Left renal pelvis (tissue), 4 donors: ENCODE data around the gene OLA1. TPM values are rescaled to one million over a fixed set of nuclear protein-coding genes. Genes with fewer than 3 reads are reported as not detected.

Experiments
- DNase-seq, 4 donors: peaks; one replicate each; pipeline ENCODE4 v3.0.0-alpha.2; 2013; ENCODE audit warnings: low read depth in 4 of 4, low spot score in 3 of 4
- polyA plus RNA-seq, 4 donors: library from polyadenylated mRNA; unstranded; fragments of 120-200 nt; gene quantifications; one replicate each; pipeline ENCODE4 v1.2.1, GENCODE V29; 2013; ENCODE audit not compliant: insufficient read length in 4 of 4

OLA1 gene
- polyA plus RNA-seq, 4 donors: 99.6 to 200 (median 161) TPM

DNA sequence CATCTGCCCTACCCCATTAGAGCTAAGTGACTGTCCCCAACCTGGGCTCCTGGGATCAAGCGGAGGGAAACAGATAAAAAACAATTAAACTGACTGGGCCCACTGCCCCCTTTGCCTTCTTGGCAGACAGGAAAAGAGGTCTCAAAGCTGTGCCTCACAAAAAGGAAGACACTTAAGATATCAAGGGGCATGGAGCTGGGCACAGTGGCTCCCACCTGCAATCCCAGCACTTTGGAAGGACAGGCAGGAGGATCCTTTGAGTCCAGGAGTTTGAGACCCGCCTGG is 208.0 kb downstream of the OLA1 start:
- DNase-seq: no peak

DNA sequence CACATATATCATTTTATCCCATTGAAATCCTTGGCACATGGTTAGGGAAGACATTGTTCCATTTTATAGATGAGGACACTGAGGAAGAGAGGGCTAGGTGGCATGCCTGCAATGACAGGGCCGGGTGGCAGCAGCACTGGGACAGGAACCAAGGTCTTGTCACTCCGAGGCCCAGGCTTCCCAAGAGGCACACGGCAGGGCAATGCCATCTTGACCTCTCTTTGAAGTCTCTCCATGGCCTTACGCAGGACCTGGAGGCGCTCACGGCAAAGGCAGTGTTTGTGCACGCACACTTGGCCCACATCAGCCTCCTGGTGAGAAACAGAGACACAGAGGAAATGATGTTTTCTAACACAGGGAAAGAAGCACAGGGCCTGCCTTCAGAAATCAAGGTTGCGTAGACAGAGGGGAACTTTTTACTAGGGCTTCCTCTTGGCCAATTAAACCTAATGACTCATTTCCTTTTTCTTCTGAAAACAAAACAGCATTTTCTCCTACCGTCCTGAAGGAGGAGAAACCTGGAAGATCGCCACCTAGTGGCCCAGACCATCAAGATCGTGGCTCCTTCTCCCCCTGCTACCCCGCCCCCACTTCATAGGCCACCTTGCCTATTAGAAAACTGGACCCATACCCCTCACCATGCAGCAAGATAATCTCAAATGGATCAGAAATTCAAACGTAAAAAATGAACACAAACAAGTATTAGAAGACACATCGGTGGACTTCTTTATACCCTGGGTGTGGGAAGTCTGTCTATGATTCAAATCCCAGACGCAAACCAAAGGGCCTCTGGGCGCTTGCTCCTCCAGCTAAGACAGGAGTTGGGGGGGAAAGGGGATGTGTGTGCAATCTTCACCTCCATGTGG is 208.5 kb downstream of the OLA1 start:
- DNase-seq: peak in 3 of 4 donors; percentile 84 to 87 (median 84)

DNA sequence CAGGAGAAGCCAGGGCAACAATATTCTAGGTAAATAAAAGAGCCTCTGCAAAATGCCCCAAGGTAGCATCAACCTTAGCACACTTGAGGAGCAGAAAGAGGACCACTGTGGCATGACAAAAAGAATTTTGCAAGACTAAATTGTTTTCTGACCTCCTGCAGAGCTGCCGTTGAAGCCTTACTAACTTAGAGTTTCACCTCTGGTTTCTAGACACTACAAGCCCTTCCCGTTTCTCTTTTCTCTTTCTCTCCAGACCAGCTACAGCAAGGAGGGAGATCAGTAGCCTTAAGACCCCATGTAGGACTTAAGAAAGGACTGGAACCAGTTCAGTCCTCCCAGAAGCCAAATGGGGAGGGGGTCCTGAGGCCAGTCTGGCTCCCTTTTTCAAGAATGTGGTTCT is 209.9 kb downstream of the OLA1 start:
- no peak for DNase-seq

DNA sequence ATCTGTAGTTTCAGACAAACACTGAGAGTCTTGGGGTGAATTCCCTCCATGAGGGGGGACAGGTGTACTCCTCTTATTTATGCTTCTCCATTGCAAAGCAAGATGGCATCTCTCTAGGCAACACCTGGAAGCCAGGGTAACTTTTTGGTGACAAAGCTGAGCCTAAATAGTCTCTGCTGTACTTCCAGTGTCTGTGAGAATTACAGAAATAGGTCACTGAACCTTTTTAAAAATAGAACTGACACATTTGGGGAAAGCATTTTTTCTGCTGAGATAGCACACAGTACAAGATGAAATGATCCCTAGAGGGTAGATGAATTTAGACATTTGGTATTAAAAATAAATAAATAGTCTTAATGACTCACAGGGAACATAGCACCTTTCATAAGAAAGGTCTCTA is 211.5 kb downstream of the OLA1 start:
- DNase-seq: no peak

DNA sequence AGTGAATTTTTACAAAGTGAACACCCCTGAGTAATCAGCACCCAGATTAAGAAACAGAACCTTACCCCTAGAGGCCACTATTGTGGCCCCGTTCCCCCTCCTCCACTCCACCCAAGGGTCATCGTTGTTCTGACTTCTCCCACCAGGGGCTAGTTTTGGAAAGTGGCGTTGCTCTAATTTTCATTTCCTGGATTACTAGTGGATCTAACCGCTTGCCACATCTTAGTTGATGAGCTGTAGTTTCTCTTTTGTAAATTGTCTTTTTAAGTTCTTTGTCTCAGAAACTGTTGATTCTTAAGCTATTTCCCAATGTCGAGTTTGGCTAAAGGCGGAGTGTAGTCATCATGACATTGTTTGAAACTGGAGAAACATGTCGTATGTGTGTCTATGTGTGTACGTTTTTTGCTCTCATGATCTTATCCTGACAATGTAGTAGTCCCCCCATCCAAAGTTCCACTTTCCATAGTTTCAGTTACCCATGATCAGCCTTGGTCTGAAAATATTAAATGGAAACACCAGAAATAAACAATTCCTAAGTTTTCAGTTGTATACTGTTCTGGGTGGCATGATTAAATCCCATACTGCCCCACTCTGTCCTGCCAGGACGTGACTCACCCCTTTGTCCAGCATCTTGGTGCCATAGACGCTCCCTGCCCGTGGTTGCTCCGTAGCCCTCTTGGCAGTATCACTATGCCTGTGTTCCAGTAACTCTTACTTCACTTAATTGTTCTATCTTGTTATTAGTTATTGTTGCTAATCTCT is 212.2 kb downstream of the OLA1 start:
- DNase-seq: no peak

DNA sequence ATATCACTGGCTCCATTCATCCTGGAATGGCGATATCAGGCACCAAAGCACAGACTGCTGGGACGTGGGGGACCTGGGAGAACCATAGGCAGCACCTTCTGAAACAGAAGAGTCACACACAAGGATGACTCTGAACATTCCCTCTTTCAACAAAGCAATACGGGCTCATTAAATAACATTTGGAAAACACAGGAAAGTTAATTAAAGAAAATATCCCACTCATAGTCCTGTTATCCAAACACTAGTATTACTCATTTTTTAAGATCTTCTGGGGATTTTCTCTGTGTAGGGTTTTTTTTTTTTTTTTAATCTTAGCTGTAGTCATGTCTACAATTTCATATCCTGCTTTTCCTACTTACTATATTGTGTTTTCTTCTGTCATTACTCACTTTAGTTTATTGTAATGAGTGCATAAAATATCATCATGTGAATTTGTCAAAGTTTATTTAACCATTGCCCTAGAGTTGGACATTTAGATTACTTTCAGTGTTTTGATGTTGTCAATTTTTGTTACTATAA is 213.2 kb downstream of the OLA1 start:
- no peak for DNase-seq

DNA sequence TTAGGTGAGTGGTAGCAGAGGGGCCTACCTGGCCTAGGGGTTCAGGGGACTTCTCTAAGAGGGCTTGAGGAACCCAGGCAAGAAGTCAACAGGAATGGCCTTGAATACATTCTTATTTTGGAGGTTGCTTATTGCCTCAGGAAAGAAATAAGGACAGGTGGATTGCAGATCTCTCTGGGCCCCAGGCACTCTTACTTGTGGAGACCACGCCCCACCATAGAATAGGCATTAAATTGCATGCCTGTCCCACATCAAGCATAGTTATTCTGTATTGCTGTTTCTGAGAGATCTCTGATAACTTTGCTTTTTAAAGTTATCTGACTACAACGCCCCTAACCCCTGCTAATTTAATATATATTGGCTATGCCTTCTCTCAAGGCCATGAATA is 215.2 kb downstream of the OLA1 start:
- no peak for DNase-seq

DNA sequence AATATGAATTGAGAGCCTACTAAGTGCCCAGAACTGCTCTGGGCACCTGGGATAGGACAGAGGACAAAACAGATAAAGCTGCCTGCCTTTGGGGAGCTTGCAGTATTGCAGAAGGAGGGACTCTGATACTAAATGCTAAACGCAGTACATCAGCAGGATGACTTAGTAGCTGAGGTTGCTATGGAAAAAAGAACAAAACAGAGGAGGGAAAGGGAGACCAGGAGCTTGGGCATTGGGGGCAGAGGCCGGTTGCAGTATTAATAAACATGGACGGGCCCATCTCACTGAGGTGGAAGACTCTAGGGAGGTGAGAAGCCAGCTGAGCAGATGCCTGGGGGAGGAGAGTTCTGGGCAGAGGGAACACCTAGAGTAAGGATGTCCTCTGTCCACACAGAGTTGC is 217.1 kb downstream of the OLA1 start:
- no peak for DNase-seq

DNA sequence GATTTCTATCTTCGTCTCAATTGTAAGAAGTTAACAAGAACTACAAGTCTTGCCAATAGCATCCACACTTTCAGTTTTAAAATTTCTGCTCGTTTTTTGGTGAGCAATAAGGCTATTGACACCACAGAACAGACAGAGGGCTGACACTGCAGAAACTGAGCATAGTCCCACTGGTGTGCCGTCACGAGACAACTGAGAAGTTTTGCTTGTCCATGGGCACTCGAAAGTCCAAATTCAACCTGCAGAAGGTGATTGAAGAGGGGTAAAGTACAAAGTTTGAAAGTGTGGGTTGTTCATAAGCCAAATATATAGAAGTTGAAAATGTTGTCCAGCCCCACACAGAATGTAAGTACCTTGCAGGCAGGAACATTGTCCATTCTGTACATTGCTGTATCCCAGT is 219.4 kb downstream of the OLA1 start:
- DNase-seq: no peak

DNA sequence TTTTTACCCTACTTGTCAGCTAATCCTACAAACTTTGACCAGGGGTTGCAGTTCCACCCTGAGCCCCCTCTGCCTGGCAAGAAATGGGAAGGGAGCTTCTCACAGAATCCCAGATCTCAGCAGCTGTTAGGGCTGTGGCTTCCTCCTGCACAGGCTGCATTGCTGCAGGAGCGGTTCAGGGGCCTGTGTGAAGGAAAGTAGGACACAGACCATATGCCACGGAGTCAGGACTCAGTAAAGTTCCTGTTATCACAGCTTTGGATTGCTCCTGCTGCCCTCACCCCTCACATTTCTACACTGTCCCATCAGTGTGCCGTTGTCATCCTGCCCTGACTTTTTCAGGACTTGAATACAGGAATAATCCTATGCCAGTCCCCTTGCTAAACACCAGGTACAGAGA is 220.4 kb downstream of the OLA1 start:
- DNase-seq: no peak

DNA sequence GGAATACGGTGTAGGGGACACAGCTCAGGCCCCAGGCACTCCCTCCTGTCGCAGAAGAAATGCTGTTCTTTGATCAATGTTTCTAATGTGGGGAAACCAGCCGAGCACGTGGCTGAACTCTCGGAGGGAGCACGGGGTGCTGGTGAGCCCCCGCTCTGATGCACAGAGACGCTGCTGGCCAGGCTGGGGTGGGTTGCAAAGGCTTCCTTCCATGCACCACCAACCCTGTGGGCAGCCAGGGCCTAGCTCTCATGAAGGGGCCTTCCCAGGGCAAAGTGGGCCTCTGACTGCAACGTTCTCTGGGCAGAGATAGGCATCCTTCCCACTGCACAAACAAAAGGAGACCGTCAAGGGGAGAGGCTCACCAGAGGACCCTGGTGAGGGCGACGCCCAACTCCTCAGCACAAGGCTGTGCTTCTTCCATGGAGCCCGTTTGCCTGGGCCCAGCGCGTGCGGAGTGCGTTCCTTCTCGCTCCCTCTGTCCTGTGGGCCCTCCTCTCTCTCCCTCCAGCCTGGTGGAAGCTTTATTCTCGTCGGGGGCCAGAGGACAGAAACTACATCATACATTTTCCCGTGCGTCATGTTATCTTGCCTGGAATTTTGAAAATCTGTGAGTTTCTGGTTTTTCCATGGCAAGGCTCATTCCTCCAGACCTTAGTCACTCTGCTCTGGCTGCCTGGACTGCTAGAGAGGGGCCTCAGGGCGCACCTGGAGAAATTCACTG is 222.0 kb downstream of the OLA1 start:
- DNase-seq: no peak

DNA sequence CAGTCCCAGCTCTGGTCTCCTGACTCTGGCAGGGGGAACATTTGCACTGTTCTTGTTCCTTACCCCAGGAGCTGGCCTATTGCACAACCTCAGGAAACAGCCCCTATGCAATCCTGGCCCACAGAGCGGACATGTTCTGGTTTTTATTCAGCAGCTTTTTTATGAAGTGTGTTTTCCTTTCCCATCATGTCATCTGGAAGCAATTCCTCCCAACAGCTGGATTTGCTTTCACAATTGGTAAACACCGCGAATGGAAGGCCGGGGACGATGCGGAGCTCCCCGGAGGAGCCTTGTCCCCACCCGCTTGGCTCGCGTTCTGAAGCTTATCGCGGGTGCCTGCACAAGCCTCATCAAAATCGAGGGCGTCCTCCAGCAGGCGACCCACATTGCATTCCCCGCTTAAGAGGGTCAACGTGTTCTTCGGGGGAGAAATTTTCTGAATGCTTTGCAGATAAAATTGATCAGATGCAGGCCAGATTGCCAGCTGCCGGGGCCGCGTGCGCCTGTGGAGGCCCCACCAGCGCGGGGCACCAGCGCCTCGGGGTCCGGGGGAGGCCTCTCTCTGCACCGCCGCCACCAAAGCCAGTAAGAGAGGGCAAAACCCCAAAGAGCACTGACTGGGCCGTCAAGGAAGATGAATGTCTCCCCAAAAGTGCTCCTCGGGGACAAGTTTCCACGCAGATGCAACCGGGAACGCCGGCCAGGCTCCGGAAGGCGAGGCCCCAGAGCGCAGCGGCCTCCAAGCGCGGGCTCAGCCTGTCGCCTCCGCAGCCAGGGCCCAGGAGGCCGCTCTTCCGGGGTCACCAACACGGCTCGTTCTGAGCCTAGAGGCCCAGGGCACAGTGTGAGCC is 222.8 kb downstream of the OLA1 start:
- peak in 1 of 4 donors; percentile 63 for DNase-seq

DNA sequence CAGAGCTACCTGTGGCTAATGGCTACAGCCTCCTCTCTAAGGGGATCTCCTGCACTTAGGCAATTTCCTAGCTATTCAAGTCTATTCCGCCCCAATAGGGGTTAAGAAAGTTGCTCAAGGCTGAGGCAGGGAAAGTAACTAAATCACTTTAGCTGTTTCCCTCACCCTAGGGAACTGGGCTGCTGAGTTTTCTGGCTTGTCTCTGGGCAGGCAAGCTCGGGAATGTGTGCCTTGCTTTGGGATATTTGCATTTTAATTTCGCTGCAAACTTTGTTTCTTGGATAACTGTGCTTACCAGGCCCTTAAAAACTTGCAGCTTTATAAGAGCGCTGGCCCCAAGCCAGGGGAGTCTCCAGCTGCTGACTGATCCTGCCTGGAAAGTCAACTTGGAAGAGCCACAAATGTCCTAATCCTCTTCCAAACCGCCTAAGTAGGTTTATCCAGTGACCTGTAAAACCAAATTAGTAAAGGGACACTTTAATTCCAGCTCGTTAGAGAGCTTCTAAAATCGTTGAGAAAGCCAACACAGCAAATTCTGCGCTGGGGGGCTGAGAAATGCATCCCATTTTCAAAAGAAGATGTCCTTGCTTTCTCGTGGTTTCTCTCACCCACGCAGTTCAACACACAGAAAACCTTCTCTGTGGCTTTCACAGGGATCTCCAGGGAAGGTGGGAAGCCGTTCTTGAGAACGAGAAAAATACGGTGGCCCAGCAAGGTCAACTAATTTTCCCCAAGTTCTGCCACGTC is 223.6 kb downstream of the OLA1 start:
- DNase-seq: no peak

DNA sequence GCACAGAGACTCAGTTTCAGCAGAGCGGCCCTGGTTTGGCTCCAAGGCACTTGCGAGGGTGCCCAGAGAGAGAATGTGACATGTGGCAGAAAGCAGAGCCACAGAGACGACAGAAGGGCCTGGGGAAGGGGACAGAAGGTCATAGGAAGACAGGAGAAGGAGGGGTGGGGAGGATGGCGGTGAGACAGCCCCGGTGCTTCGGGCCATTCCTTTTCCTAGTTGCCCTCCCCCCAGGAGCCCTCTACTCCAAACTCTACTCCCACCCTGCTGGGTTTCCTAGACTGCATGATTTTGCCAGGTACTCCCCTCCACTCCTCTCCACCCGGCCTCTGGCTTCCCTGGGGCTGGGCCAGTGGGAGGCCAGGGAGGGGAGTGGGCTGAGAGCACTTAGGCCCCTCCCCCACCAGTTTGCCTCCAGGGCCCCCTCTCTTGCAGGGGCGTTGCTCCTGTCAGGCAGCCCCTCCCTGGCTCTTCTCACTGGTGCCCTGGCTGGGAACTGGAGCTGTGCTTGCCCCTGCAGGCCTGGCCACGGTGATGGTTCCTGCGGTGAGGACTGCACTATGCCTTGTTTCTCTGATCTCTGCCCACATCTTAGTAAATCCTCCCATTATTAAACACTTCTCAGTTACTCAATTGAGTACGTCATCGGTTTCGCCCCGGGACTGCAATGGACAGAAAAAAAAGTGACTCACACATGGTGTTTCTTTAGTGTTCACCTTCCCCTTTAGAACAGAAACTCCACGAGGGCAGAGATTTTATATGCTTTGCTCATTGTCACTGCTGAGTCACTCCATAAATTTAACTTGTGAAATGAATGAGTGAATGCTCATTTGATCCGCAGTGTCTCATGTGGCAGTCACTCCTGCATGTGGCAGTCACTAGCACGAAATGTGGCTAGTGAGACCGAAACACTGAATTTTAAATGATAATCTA is 224.5 kb downstream of the OLA1 start:
- DNase-seq: no peak

Other genes starting within 250 kb of the OLA1 start
- gene SP9, start 86.4 kb upstream of the OLA1 start, polyA plus RNA-seq: not detected
- 10 to 100 TPM; 26.8 to 32.8 (median 28.7) TPM for gene SCRN3, start 147.2 kb upstream of the OLA1 start, polyA plus RNA-seq
- 1 to 10 TPM; 2.6 to 8.3 (median 7.2) TPM for gene GPR155, start 238.5 kb upstream of the OLA1 start, polyA plus RNA-seq